Dermis blood vessel endothelial cell (primary cell): ENCODE data around the gene C4B. TPM values are rescaled to one million over a fixed set of nuclear protein-coding genes. Genes with fewer than 3 reads are reported as not detected.
"Not testable (repeated sequence)": the region's sequence is repeated elsewhere in the genome, so short reads cannot be mapped to it uniquely, and the experiment has no call there.

Source experiments
- DNase-seq: peaks from one replicate; pipeline ENCODE4 v3.0.0; 2010
- total RNA-seq: library from RNA; depleted of rRNA; stranded (reverse); fragments of >200 nt; gene quantifications from 2 replicates; pipeline ENCODE4 v1.2.3, GENCODE V29; 2014

Gene C4B
- total RNA-seq, 1 donor from 2014 or later, result 2.6 TPM

- DNase-seq, result not testable (repeated sequence)
Measured at GRCh38 chr6:32037598-32038524, 23.3 kb downstream of the C4B start, which contains the start of gene CYP21A2. Gene CYP21A2, plus strand, starts transcription at chr6:32038415. Its CDS starts 8 bp downstream, at chr6:32038423.

GRCh38 chr6:32038878-32039277, 24.3 kb downstream of the C4B start:
- not testable (repeated sequence) for DNase-seq

- not testable (repeated sequence) for DNase-seq
Measured at GRCh38 chr6:32039321-32040274, 25.0 kb downstream of the C4B start.

- not testable (repeated sequence) for DNase-seq
Measured at GRCh38 chr6:32040299-32041049, 25.9 kb downstream of the C4B start.

GRCh38 chr6:32041050-32041321, 26.4 kb downstream of the C4B start:
- DNase-seq, result not testable (repeated sequence)

- not testable (repeated sequence) for DNase-seq
Measured at GRCh38 chr6:32041385-32041784, 26.8 kb downstream of the C4B start.

GRCh38 chr6:32042276-32042675, 27.7 kb downstream of the C4B start:
- DNase-seq, result not testable (repeated sequence)

- DNase-seq, result not testable (repeated sequence)
Measured at GRCh38 chr6:32043589-32044380, 29.2 kb downstream of the C4B start.

- not testable (repeated sequence) for DNase-seq
Measured at GRCh38 chr6:32044916-32045315, 30.3 kb downstream of the C4B start.

GRCh38 chr6:32045811-32046449, 31.3 kb downstream of the C4B start:
- no peak for DNase-seq

- DNase-seq, result peak; percentile 16
Measured at GRCh38 chr6:32046450-32047083, 32.0 kb downstream of the C4B start.

- DNase-seq, result peak; percentile 54
Measured at GRCh38 chr6:32047084-32047478, 32.5 kb downstream of the C4B start.

- no peak for DNase-seq
Measured at GRCh38 chr6:32047539-32047854, 32.9 kb downstream of the C4B start.

- DNase-seq, result peak; percentile 75
Measured at GRCh38 chr6:32047855-32048766, 33.5 kb downstream of the C4B start.

GRCh38 chr6:32049149-32049548, 34.6 kb downstream of the C4B start:
- not testable (repeated sequence) for DNase-seq

- DNase-seq, result not testable (repeated sequence)
Measured at GRCh38 chr6:32049736-32050135, 35.1 kb downstream of the C4B start.

- no peak for DNase-seq
Measured at GRCh38 chr6:32050562-32050961, 36.0 kb downstream of the C4B start.

GRCh38 chr6:32052626-32053025, 38.0 kb downstream of the C4B start:
- not testable (repeated sequence) for DNase-seq

GRCh38 chr6:32053314-32053713, 38.7 kb downstream of the C4B start:
- DNase-seq, result not testable (repeated sequence)

GRCh38 chr6:32055756-32056155, 41.2 kb downstream of the C4B start:
- not testable (repeated sequence) for DNase-seq
